A673 (cell line): Measurements from ENCODE around the gene CFHR5. TPM values are rescaled to one million over a fixed set of nuclear protein-coding genes. Genes with fewer than 3 reads are reported as not detected.
"Not testable (repeated sequence)": the region's sequence is repeated elsewhere in the genome, so short reads cannot be mapped to it uniquely, and the experiment has no call there.

Source experiments
- BruUV-seq: library from RNA; stranded (reverse); fragments of 400-500 nt; replicated peaks from 2 replicates; lab custom pipeline; 2021; lab: Mats Ljungman, UMichigan
- CTCF ChIA-PET: fragments of 300-600 bp; sonication (Branson Sonifier 250); formaldehyde crosslinking; loops from one replicate; lab custom pipeline; 2022; ENCODE audit warnings: antibody characterized with exemption; lab: Charles Lee
- POLR2A ChIA-PET: fragments of 300-600 bp; sonication (Branson Sonifier 250); formaldehyde crosslinking; loops from one replicate; lab custom pipeline; 2022; ENCODE audit warnings: antibody characterized with exemption; ENCODE audit not compliant: low non-redundant PET; lab: Charles Lee
- DNase-seq: peaks from one replicate; pipeline ENCODE4 v3.0.0-alpha.2; 2015; ENCODE audit warnings: low spot score
- H3K27ac ChIP-seq: fragments of 200-600 bp; sonication (generic); 2 replicates; pipeline ENCODE4 v1.5.1; 2016; ENCODE audit warnings: mixed run types, low read depth, mild to moderate bottlenecking, mixed read lengths, antibody characterized with exemption, low read length; ENCODE audit not compliant: poor library complexity, severe bottlenecking
- H3K27me3 ChIP-seq: fragments of 200-600 bp; sonication (generic); replicated peaks from 2 replicates; pipeline ENCODE4 v1.6.1; 2017; ENCODE audit warnings: mixed run types, low read depth, mild to moderate bottlenecking, mixed read lengths, antibody characterized with exemption, low read length; ENCODE audit not compliant: insufficient read depth, poor library complexity
- H3K36me3 ChIP-seq: fragments of 200-600 bp; sonication (generic); 2 replicates; pipeline ENCODE4 v1.6.1; 2016; ENCODE audit warnings: mixed run types, mild to moderate bottlenecking, mixed read lengths, antibody characterized with exemption, low read length; ENCODE audit not compliant: insufficient read depth, poor library complexity, severe bottlenecking
- H3K4me1 ChIP-seq: fragments of 200-600 bp; sonication (generic); 2 replicates; pipeline ENCODE4 v1.6.1; 2017; ENCODE audit warnings: mixed run types, mild to moderate bottlenecking, mixed read lengths, antibody characterized with exemption, low read length; ENCODE audit not compliant: insufficient read depth, poor library complexity, severe bottlenecking
- H3K4me3 ChIP-seq: fragments of 200-600 bp; sonication (generic); 2 replicates; pipeline ENCODE4 v1.5.1; 2016; ENCODE audit warnings: low read depth, mixed run types, mild to moderate bottlenecking, mixed read lengths, low read length; ENCODE audit not compliant: poor library complexity, severe bottlenecking
- H3K9me3 ChIP-seq: fragments of 200-600 bp; sonication (generic); 2 replicates; pipeline ENCODE4 v1.6.1; 2016; ENCODE audit warnings: mixed run types, low read depth, mild to moderate bottlenecking, mixed read lengths, antibody characterized with exemption, low read length; ENCODE audit not compliant: poor library complexity, severe bottlenecking
- CTCF ChIP-seq: fragments of 300-800, 200-600 bp; sonication (generic); conservative IDR thresholded peaks from 2 replicates; pipeline ENCODE4 v1.5.1; 2017; ENCODE audit warnings: low read depth, mild to moderate bottlenecking, antibody characterized with exemption, low read length, moderate library complexity, mixed read lengths
- EZH2 ChIP-seq: fragments of 200-600 bp; sonication (generic); IDR thresholded peaks from 2 replicates; pipeline ENCODE4 v1.6.1; 2017; ENCODE audit warnings: borderline replicate concordance, low read depth, mild to moderate bottlenecking, mixed read lengths, antibody characterized with exemption, low read length; ENCODE audit not compliant: poor library complexity, severe bottlenecking
- intact Hi-C: fragments of 100-400 bp; cut with micrococcal nuclease; formaldehyde crosslinking; loops from one replicate; pipeline ENCODE4 v1.10.0; 2022; ENCODE audit not compliant: unreplicated experiment
- total RNA-seq: library from RNA; stranded (reverse); gene quantifications from 2 replicates; pipeline ENCODE4 v1.2.3, GENCODE V29; 2021

The CFHR5 gene
- total RNA-seq, 1 experiment from 2014 or later: not detected

GRCh38 chr1:196980859-196981258 lies 3.5 kb downstream of the CFHR5 start:
- ChIA-PET CTCF (no interaction called here), POLR2A (no interaction called here)
- no peak for DNase-seq
- no TSS peak for BruUV-seq
- Histone ChIP-seq H3K27ac (no peak overlapping the region), H3K36me3 (no peaks in the 10 kb centered on the region), H3K4me1 (no peaks in the 10 kb centered on the region), H3K27me3 (no peaks in the 10 kb centered on the region), H3K9me3 (no peaks in the 10 kb centered on the region), H3K4me3 (no peak overlapping the region)
- TF ChIP-seq EZH2 (no peak), CTCF (no peak)
- intact Hi-C loops: no loop called here

GRCh38 chr1:196982247-196982646 lies 4.9 kb downstream of the CFHR5 start:
- DNase-seq, H3K36me3 ChIP-seq, H3K9me3 ChIP-seq, CTCF ChIA-PET, intact Hi-C loops, BruUV-seq, POLR2A ChIA-PET, H3K4me1 ChIP-seq, H3K27me3 ChIP-seq, H3K4me3 ChIP-seq, H3K27ac ChIP-seq: not testable (repeated sequence)

- DNase-seq, H3K27me3 ChIP-seq, BruUV-seq, POLR2A ChIA-PET, H3K36me3 ChIP-seq, H3K4me1 ChIP-seq, H3K27ac ChIP-seq, H3K4me3 ChIP-seq, H3K9me3 ChIP-seq, CTCF ChIA-PET, intact Hi-C loops: not testable (repeated sequence)
Measured at GRCh38 chr1:196991919-196992651, 14.7 kb downstream of the CFHR5 start.

GRCh38 chr1:196993916-196994315 lies 16.6 kb downstream of the CFHR5 start:
- BruUV-seq: no TSS peak

More at GRCh38 chr1:196993916-196994315, 16.6 kb downstream of the CFHR5 start:
- CTCF ChIA-PET: no interaction called here
- no peak overlapping the region for H3K4me3 ChIP-seq
- no peaks in the 10 kb centered on the region for H3K4me1 ChIP-seq
- H3K27ac ChIP-seq: no peak overlapping the region
- H3K27me3 ChIP-seq: no peaks in the 10 kb centered on the region
- POLR2A ChIA-PET: no interaction called here
- intact Hi-C loops: no loop called here
- H3K36me3 ChIP-seq: no peaks in the 10 kb centered on the region
- TF ChIP-seq EZH2: no peak
- no peak for TF ChIP-seq CTCF
- H3K9me3 ChIP-seq: no peaks in the 10 kb centered on the region
- DNase-seq: no peak
